IMR-90 (cell line): ENCODE measurements around the gene LSM14B.
"Not testable (repeated sequence)": the region's sequence is repeated elsewhere in the genome, so short reads cannot be mapped to it uniquely, and the experiment has no call there.

Experiments
- CEBPB ChIP-seq: IDR thresholded peaks from 2 replicates; pipeline ENCODE4 v1.6.1; 2012; ENCODE audit warnings: low read depth, low read length, improper control_type of control experiment
- CHD1 ChIP-seq: IDR thresholded peaks from 2 replicates; pipeline ENCODE4 v1.6.1; 2012; ENCODE audit warnings: low read depth, low read length, improper control_type of control experiment
- CTCF ChIP-seq: conservative IDR thresholded peaks from 2 replicates; pipeline ENCODE4 v1.5.1; 2012; ENCODE audit warnings: mild to moderate bottlenecking, low read depth, low read length, improper control_type of control experiment
- ELK1 ChIP-seq: fragments of 150-350 bp; IDR thresholded peaks from 2 replicates; pipeline ENCODE4 v1.6.1; 2016; ENCODE audit warnings: low read depth, mild to moderate bottlenecking, low read length, moderate library complexity, borderline replicate concordance
- MAFK ChIP-seq: IDR thresholded peaks from 2 replicates; pipeline ENCODE4 v1.6.1; 2012; ENCODE audit warnings: low read depth, low read length, improper control_type of control experiment
- MXI1 ChIP-seq: IDR thresholded peaks from 2 replicates; pipeline ENCODE4 v1.6.1; 2012; ENCODE audit warnings: low read depth, mild to moderate bottlenecking, low read length, moderate library complexity, borderline replicate concordance
- NFE2L2 ChIP-seq: fragments of 150-350 bp; IDR thresholded peaks from 2 replicates; pipeline ENCODE4 v1.6.1; 2016; ENCODE audit warnings: low read depth, mild to moderate bottlenecking, low read length
- POLR2A ChIP-seq: IDR thresholded peaks from 2 replicates; pipeline ENCODE4 v1.6.1; 2012; ENCODE audit warnings: mild to moderate bottlenecking, low read depth, low read length
- RFX5 ChIP-seq: IDR thresholded peaks from 2 replicates; pipeline ENCODE4 v1.8.0; 2012; ENCODE audit warnings: low read depth, mild to moderate bottlenecking, low read length, moderate library complexity
- SMC3 ChIP-seq: fragments of 150-350 bp; IDR thresholded peaks from 2 replicates; pipeline ENCODE4 v1.6.1; 2016; ENCODE audit warnings: low read depth, mild to moderate bottlenecking, antibody characterized with exemption, low read length, moderate library complexity
- USF2 ChIP-seq: fragments of 150-350 bp; IDR thresholded peaks from 2 replicates; pipeline ENCODE4 v1.6.1; 2017; ENCODE audit warnings: mild to moderate bottlenecking, antibody characterized with exemption, low read length, low read depth

- not testable (repeated sequence) for TF ChIP-seq NFE2L2, CTCF, POLR2A, RFX5, USF2, CHD1, MAFK, CEBPB, MXI1, SMC3, ELK1
Observed at GRCh38 chr20:62148383-62148782, 26.1 kb downstream of the LSM14B start.
